ENCODE results near the gene SASH1. TPM values are rescaled to one million over a fixed set of nuclear protein-coding genes. Genes with fewer than 3 reads are reported as not detected.

SASH1 gene
- total and polyA plus RNA-seq, 2 of the 8 experiments (the other 6 are each of a cell fraction or from before 2014, with no cell fraction given) = 6.0 to 20.2 TPM

DNA sequence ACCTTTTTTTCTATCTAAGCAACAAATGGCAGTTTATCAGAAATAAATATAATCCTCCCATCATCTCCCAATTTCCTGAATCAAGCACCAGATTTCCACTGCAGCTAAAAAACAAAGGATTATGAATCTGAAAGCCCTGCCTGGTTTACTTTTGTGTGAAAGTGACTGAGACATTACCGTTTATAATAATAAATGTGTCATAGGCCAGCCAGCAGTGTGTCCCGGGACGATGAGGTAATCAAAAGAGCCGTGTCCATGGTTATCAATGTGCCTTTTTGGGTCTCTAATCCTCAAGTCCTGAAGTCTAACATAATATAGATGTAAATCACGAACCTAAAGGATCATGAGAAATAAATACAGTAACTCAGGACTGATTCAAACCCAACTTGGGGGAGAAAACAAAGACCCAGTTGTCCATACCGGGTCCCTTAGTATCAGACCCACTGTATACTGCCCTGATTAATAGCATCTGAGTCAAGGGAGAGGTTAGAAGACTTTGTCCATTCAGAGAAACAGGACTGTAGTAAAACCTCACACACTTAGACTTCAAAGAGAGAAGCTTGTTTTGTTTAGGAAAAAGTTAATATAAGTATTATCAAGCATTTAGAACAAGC is 149.1 kb downstream of the SASH1 start:
- Histone ChIP-seq H2BK5ac (ENCODE audit: low read depth, low read length) (no peak overlapping the region), H3K4ac (replicated peaks; ENCODE audit: insufficient read length, low read depth, low read length) (no peak overlapping the region), H4K5ac (ENCODE audit: insufficient read length, low read depth, low read length) (no peak overlapping the region), H3K79me1 (ENCODE audit: low read depth, low read length) (no peaks in the 10 kb centered on the region), H2BK120ac (replicated peaks; ENCODE audit: low read depth, low read length) (no peak overlapping the region), H3K36me3 (ENCODE audit: control insufficient read depth in 2 of 4, insufficient read depth in 4 of 4, low read length in 3 of 4) (peaks cover 0 to 6% (median 0%) of the 10 kb centered on the region in 4 experiments; a peak in 3 of 8 replicates), H4K91ac (replicated peaks; ENCODE audit: insufficient read length, low read length) (no peak overlapping the region), H2BK12ac (ENCODE audit: low read depth, low read length) (no peak overlapping the region), H2BK15ac (ENCODE audit: low read length) (no peak overlapping the region), H3K18ac (ENCODE audit: extremely low read depth, low read length) (no peak overlapping the region), H2BK20ac (ENCODE audit: low read length) (no peak overlapping the region), H4K8ac (ENCODE audit: extremely low read depth, insufficient read depth, low read length) (no peak overlapping the region), H2AFZ (ENCODE audit: low read length) (no peak overlapping the region), H3K23me2 (ENCODE audit: low read depth, low read length) (no peaks in the 10 kb centered on the region), H3K4me3 (ENCODE audit: extremely low read depth in 1 of 4, insufficient read depth in 2 of 4, low read depth in 3 of 4, low read length in 4 of 4) (no peak overlapping the region), H3K27ac (ENCODE audit: low read depth, low read length) (no peak overlapping the region), H4K20me1 (replicated peaks in 1 of 2; ENCODE audit: control insufficient read depth in 1 of 2, insufficient read depth in 2 of 2, low read length in 2 of 2) (peaks cover 0 to 2% of the 10 kb centered on the region in 2 experiments), H3K27me3 (replicated peaks in 1 of 4; ENCODE audit: control insufficient read depth in 3 of 4, extremely low read depth in 1 of 4, insufficient read depth in 3 of 4, low read length in 3 of 4) (no peaks in the 10 kb centered on the region), H3K23ac (ENCODE audit: insufficient read length) (no peak overlapping the region), H2AK5ac (ENCODE audit: low read depth, low read length) (no peak overlapping the region), H3K9me3 (ENCODE audit: insufficient read depth in 2 of 2, low read depth in 1 of 2, low read length in 1 of 2) (no peaks in the 10 kb centered on the region), H3K4me2 (ENCODE audit: insufficient read depth in 1 of 2, low read depth in 2 of 2, low read length in 2 of 2) (no peak overlapping the region), H3K14ac (ENCODE audit: insufficient read length) (no peak overlapping the region), H3K9ac (replicated peaks in 1 of 4; ENCODE audit: extremely low read depth in 1 of 4, low read depth in 3 of 4, low read length in 3 of 4) (no peak overlapping the region), H3K4me1 (replicated peaks in 1 of 4; ENCODE audit: control insufficient read depth in 3 of 4, insufficient read depth in 4 of 4, low read length in 3 of 4) (no peaks in the 10 kb centered on the region), H3K79me2 (ENCODE audit: control insufficient read depth in 1 of 2, insufficient read depth in 2 of 2, low read length in 2 of 2) (no peaks in the 10 kb centered on the region), H3K56ac (replicated peaks; ENCODE audit: insufficient read length, low read depth, low read length) (no peak overlapping the region)
- FAIRE-seq (no peak), DNase-seq (ENCODE audit: low read depth in 1 of 2, low spot score in 2 of 2) (no peak)
- WGBS, 2 experiments (ENCODE audit: extremely low coverage in 1 of 2, insufficient coverage in 1 of 2, insufficient read length in 1 of 2, insufficient replicate concordance in 2 of 2, low coverage in 1 of 2, low lambda C conversion rate in 2 of 2, missing lambda C conversion rate in 1 of 2) = 90% methylated on average over 6 of the region's 6 CpGs; no CpG with 5 or more reads in 1 of the 2 experiments
- ChIA-PET POLR2A (ENCODE audit: partially characterized antibody) (no interaction called here), CTCF (ENCODE audit: partially characterized antibody) (interaction anchor here (0.6 kb wide), 1 partner anchor 126 kb away, joined by 3 read pairs; no protein-coding TSS in a partner anchor)
- TF ChIP-seq SUZ12 (IDR thresholded peaks at IDR 0.05; ENCODE audit: low read length) (no peak), RFX5 (IDR thresholded peaks at IDR 0.05; ENCODE audit: borderline replicate concordance, low read depth, low read length) (no peak), FOSL1 (IDR thresholded peaks at IDR 0.05; ENCODE audit: insufficient read depth, low read depth, low read length) (no peak), SIRT6 (IDR thresholded peaks at IDR 0.05; ENCODE audit: low read length) (no peak), CEBPB (IDR thresholded peaks at IDR 0.05; ENCODE audit: low read depth, low read length) (no peak), CBX8 (IDR thresholded peaks at IDR 0.05; ENCODE audit: borderline replicate concordance, low read depth, low read length) (no peak), GTF2F1 (IDR thresholded peaks at IDR 0.05; ENCODE audit: borderline replicate concordance, low read depth, low read length) (no peak), RXRA (IDR thresholded peaks at IDR 0.05; ENCODE audit: insufficient read depth, low read depth, low read length) (no peak), KDM5A (IDR thresholded peaks at IDR 0.05; ENCODE audit: low read length) (no peak), SAP30 (IDR thresholded peaks at IDR 0.05; ENCODE audit: insufficient read depth, insufficient replicate concordance, low read length) (no peak), SIN3A (conservative IDR thresholded peaks at IDR 0.05 in 1 of 2, IDR thresholded peaks at IDR 0.05 in 1 of 2; ENCODE audit: low read depth in 1 of 2, low read length in 2 of 2) (no peak), POLR2A (IDR thresholded peaks at IDR 0.05; ENCODE audit: control extremely low read depth in 1 of 2, low read depth in 2 of 2, low read length in 2 of 2) (no peak)
- TF ChIP-seq, protein P1, sequence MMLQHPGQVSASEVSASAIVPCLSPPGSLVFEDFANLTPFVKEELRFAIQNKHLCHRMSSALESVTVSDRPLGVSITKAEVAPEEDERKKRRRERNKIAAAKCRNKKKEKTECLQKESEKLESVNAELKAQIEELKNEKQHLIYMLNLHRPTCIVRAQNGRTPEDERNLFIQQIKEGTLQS (IDR thresholded peaks at IDR 0.05; ENCODE audit: insufficient read depth, low read depth, low read length) = no peak

All from H1 (cell line).